ENCODE data around the gene PODXL. TPM values are rescaled to one million over a fixed set of nuclear protein-coding genes. Genes with fewer than 3 reads are reported as not detected.

Gene PODXL
- total and polyA plus RNA-seq, 2 experiments from 2014 or later = 220 to 727 TPM

DNA sequence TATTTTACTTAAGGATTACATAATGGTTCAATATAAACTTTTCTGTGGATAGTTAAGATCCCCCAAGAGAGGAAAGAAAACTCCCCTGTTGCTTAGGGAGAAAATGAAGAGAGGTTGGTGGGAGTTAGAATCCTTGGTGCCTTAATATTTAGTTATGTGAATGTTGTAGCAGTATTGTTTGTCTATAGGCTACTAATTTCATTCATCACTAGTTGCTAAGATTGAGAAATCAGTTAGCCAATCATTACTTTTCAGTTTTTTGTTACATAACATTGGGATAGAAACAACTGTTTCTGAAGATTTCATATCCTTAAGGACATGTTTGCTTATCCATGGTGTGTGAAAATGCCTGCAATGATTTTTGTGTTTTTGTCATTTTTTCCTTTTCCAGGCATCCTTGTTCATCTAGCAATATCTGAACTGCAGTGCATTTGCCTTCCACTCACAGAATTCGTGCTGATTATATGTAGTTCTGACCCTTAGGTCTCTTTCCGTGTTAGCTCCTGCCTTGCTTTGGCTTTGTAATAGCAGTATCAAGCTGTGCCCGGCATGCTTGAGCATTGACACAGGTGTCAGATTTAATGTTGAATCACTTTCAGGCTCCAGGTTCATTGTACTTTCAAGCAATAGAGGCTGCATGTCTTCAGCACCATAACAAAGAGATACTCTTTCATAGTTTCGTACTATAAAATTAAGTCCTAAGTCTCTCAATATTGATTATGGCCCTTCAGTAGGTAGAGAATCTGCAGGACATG lies 85.0 kb downstream of the PODXL start:
- Mint-ChIP-seq H3K9me3 (no peaks in the 10 kb centered on the region; the same call in 2 of the 3 replicates), H3K27ac (no peak overlapping the region), H3K4me1 (peaks cover 7% of the 10 kb centered on the region), H3K36me3 (ENCODE audit: low read depth) (peaks cover 31% of the 10 kb centered on the region), H3K27me3 (ENCODE audit: insufficient read depth, low read depth, poor library complexity) (peaks cover 1% of the 10 kb centered on the region), H3K4me3 (no peak overlapping the region)
- no peaks in the 10 kb centered on the region for H4K20me1 ChIP-seq (replicated peaks; ENCODE audit: insufficient read depth)
- H3K4me2 ChIP-seq = no peak overlapping the region
- TF ChIP-seq ETS1 (IDR thresholded peaks at IDR 0.05) (no peak), CREB1 (CRISPR knock-in tag; IDR thresholded peaks at IDR 0.05; ENCODE audit: low read depth) (no peak), REST (IDR thresholded peaks at IDR 0.05; ENCODE audit: unreplicated experiment) (no peak), JUNB (IDR thresholded peaks at IDR 0.05; ENCODE audit: unreplicated experiment) (no peak), STAT1 (IDR thresholded peaks at IDR 0.05; ENCODE audit: unreplicated experiment) (no peak), EZH2 (IDR thresholded peaks at IDR 0.05; ENCODE audit: low read depth, unreplicated experiment) (no peak), NANOG (IDR thresholded peaks at IDR 0.05; ENCODE audit: borderline replicate concordance) (no peak), ZNF462 (CRISPR knock-in tag; IDR thresholded peaks at IDR 0.05) (no peak), ZNF331 (CRISPR knock-in tag; IDR thresholded peaks at IDR 0.05; ENCODE audit: low read depth) (no peak), EZH2phosphoT487 (IDR thresholded peaks at IDR 0.05; ENCODE audit: unreplicated experiment) (no peak), ZNF114 (CRISPR knock-in tag; IDR thresholded peaks at IDR 0.05) (no peak), POLR2AphosphoS5 (IDR thresholded peaks at IDR 0.05; ENCODE audit: low read depth) (no peak)
- TF ChIP-seq, protein P1, sequence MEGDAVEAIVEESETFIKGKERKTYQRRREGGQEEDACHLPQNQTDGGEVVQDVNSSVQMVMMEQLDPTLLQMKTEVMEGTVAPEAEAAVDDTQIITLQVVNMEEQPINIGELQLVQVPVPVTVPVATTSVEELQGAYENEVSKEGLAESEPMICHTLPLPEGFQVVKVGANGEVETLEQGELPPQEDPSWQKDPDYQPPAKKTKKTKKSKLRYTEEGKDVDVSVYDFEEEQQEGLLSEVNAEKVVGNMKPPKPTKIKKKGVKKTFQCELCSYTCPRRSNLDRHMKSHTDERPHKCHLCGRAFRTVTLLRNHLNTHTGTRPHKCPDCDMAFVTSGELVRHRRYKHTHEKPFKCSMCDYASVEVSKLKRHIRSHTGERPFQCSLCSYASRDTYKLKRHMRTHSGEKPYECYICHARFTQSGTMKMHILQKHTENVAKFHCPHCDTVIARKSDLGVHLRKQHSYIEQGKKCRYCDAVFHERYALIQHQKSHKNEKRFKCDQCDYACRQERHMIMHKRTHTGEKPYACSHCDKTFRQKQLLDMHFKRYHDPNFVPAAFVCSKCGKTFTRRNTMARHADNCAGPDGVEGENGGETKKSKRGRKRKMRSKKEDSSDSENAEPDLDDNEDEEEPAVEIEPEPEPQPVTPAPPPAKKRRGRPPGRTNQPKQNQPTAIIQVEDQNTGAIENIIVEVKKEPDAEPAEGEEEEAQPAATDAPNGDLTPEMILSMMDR (conservative IDR thresholded peaks at IDR 0.05; ENCODE audit: low read depth in 2 of 2) = no peak
- no peak overlapping the region for H3K27ac ChIP-seq (ENCODE audit: low read depth)
- DNase-seq (ENCODE audit: low spot score) (no peak), ATAC-seq (peak; percentile 69)
- no peaks in the 10 kb centered on the region for H3K79me2 ChIP-seq (replicated peaks; ENCODE audit: insufficient read depth)
- H3K36me3 ChIP-seq (ENCODE audit: insufficient read depth) = peaks cover 5% of the 10 kb centered on the region; the same call in 1 of the 2 replicates
- no peaks in the 10 kb centered on the region for H3K4me1 ChIP-seq (ENCODE audit: insufficient read depth)
- no peak overlapping the region for H3K4me3 ChIP-seq
- H2AFZ ChIP-seq = no peak overlapping the region
- H3K9me2 ChIP-seq (ENCODE audit: insufficient read depth) = no peaks in the 10 kb centered on the region
- no peaks in the 10 kb centered on the region for H3F3A ChIP-seq (replicated peaks; ENCODE audit: low read depth)
- no peaks in the 10 kb centered on the region for H3K27me3 ChIP-seq (ENCODE audit: insufficient read depth)
